D721Med (cell line): ENCODE measurements around the gene GMDS.
"Not testable (repeated sequence)": the region's sequence is repeated elsewhere in the genome, so short reads cannot be mapped to it uniquely, and the experiment has no call there.

Experiments used
- DNase-seq: peaks from one replicate; pipeline ENCODE4 v3.0.0; 2011; ENCODE audit warnings: low spot score; ENCODE audit not compliant: insufficient read length
- FAIRE-seq: peaks from 2 replicates; lab custom pipeline; 2011; peaks lifted over from hg19 to GRCh38; lab: Jason Lieb, UNC
- CTCF ChIP-seq: IDR thresholded peaks from 2 replicates; pipeline ENCODE4 v1.5.1; 2012; ENCODE audit warnings: mild to moderate bottlenecking, control low read depth; ENCODE audit not compliant: insufficient read depth; ENCODE audit errors: missing control alignments

GMDS gene

GRCh38 chr6:1762203-1762602, 483.2 kb downstream of the GMDS start:
- FAIRE-seq (no peak), DNase-seq (no peak)
- TF ChIP-seq CTCF = no peak

- no peak for TF ChIP-seq CTCF
- no peak for DNase-seq
- no peak for FAIRE-seq
These were observed 483.9 kb downstream of the GMDS start for GRCh38 chr6:1761477-1761877.

- FAIRE-seq (no peak), DNase-seq (no peak)
- no peak for TF ChIP-seq CTCF
These were observed 484.5 kb downstream of the GMDS start for GRCh38 chr6:1760876-1761275.

- TF ChIP-seq CTCF = no peak
- no peak for DNase-seq
- FAIRE-seq = no peak
These were observed 485.5 kb downstream of the GMDS start for GRCh38 chr6:1759870-1760269.

- no peak for DNase-seq
- no peak for FAIRE-seq
- no peak for TF ChIP-seq CTCF
These were observed 487.2 kb downstream of the GMDS start for GRCh38 chr6:1758076-1758679.

- FAIRE-seq = no peak
- no peak for TF ChIP-seq CTCF
- DNase-seq = no peak
These were observed 488.3 kb downstream of the GMDS start for GRCh38 chr6:1757131-1757530.

GRCh38 chr6:1756472-1757129, 488.8 kb downstream of the GMDS start:
- no peak for TF ChIP-seq CTCF
- FAIRE-seq (no peak), DNase-seq (no peak)

- not testable (repeated sequence) for FAIRE-seq
These were observed 494.3 kb downstream of the GMDS start for GRCh38 chr6:1751063-1751462.

More at GRCh38 chr6:1751063-1751462, 494.3 kb downstream of the GMDS start:
- DNase-seq = not testable (repeated sequence)
